ENCODE measurements around the gene FBXW7. TPM values are rescaled to one million over a fixed set of nuclear protein-coding genes. Genes with fewer than 3 reads are reported as not detected.

FBXW7 gene
- total RNA-seq, 4 donors from 2014 or later = 76.4 to 199 (median 103) TPM

DNA sequence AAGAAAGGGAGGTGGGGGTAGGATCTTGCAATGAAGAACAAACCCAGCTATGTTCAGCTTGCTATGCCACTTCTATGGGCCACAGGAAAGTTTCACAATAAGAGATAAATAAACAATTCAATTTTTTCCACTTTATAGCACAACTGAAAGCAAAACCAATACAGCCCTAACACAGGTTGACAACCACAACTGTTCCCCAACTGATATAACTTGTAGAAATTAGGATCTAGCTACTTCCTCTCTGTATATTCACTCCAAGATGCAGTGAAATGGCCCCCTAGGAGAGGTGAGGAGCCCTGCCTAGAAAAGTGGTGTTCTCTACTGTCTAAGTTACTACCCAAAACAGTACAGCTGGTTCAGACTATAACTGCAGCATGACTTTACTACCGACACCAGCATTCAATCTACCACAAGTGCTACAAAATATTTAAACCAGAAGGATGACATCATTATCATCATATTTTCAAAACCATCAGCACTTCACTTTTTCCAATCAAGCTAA is 77.0 kb downstream of the FBXW7 start:
- no peak for TF ChIP-seq POLR2A (IDR thresholded peaks at IDR 0.05)
- TF ChIP-seq, protein P1, sequence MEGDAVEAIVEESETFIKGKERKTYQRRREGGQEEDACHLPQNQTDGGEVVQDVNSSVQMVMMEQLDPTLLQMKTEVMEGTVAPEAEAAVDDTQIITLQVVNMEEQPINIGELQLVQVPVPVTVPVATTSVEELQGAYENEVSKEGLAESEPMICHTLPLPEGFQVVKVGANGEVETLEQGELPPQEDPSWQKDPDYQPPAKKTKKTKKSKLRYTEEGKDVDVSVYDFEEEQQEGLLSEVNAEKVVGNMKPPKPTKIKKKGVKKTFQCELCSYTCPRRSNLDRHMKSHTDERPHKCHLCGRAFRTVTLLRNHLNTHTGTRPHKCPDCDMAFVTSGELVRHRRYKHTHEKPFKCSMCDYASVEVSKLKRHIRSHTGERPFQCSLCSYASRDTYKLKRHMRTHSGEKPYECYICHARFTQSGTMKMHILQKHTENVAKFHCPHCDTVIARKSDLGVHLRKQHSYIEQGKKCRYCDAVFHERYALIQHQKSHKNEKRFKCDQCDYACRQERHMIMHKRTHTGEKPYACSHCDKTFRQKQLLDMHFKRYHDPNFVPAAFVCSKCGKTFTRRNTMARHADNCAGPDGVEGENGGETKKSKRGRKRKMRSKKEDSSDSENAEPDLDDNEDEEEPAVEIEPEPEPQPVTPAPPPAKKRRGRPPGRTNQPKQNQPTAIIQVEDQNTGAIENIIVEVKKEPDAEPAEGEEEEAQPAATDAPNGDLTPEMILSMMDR (IDR thresholded peaks at IDR 0.05) = no peak
- no peak for DNase-seq (ENCODE audit: low spot score in 2 of 2)
- WGBS, 2 donors = 51 to 78% methylated on average over 1 of the region's 1 CpG
- intact Hi-C loops (cut with DNase I; ENCODE audit: low total_unique reads) = no loop called here
- H3K4me3 ChIP-seq (ENCODE audit: low read depth, poor library complexity, severe bottlenecking) = no peak overlapping the region

DNA sequence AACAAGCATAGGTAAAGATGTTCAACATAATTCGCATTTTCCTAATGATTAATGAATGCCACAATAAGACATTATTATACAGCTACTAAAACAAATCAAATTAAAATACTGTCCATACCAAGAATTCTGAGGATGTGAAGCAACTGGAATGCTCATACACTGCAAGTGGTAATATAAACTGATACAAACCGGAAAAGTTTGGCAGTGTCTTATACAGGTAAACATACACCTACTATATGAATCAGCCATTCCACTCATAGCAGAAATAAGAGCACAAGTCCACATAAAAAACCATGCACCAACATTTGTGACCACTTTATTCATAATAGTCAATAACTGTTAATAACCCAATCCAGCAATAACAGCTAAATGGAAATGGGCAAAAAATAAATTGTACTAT is 79.3 kb downstream of the FBXW7 start:
- no peak for TF ChIP-seq POLR2A (IDR thresholded peaks at IDR 0.05)
- TF ChIP-seq, protein P1 (IDR thresholded peaks at IDR 0.05) = no peak
- 95 to 96% methylated on average over 2 of the region's 2 CpGs for WGBS, 2 donors
- H3K4me3 ChIP-seq (ENCODE audit: low read depth, poor library complexity, severe bottlenecking) = no peak overlapping the region
- no peak for DNase-seq (ENCODE audit: low spot score in 2 of 2)
- intact Hi-C loops (cut with DNase I; ENCODE audit: low total_unique reads) = no loop called here

DNA sequence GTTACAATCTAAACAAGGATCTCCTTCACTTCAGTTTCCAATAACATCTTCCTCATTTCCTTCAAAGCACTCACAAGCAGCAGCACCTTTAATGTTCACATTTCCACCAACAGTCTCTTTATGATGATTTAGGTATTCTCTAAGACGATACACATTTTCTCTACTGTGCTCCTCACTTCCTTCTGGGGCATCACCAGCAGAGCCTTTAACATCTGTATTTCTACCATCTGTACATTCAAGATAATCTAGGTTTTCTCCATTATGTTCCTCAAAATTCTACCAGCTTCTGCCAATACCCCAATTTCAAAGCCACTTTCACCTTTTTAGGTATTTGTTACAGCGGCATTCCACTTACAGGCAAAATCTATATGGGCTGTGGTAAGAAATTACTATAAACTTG is 80.6 kb downstream of the FBXW7 start:
- TF ChIP-seq, protein P1 (IDR thresholded peaks at IDR 0.05) = no peak
- no peak for TF ChIP-seq POLR2A (IDR thresholded peaks at IDR 0.05)
- intact Hi-C loops (cut with DNase I; ENCODE audit: low total_unique reads) = no loop called here
- 85 to 90% methylated on average over 2 of the region's 2 CpGs for WGBS, 2 donors
- H3K4me3 ChIP-seq (ENCODE audit: low read depth, poor library complexity, severe bottlenecking) = no peak overlapping the region
- no peak for DNase-seq (ENCODE audit: low spot score in 2 of 2)

DNA sequence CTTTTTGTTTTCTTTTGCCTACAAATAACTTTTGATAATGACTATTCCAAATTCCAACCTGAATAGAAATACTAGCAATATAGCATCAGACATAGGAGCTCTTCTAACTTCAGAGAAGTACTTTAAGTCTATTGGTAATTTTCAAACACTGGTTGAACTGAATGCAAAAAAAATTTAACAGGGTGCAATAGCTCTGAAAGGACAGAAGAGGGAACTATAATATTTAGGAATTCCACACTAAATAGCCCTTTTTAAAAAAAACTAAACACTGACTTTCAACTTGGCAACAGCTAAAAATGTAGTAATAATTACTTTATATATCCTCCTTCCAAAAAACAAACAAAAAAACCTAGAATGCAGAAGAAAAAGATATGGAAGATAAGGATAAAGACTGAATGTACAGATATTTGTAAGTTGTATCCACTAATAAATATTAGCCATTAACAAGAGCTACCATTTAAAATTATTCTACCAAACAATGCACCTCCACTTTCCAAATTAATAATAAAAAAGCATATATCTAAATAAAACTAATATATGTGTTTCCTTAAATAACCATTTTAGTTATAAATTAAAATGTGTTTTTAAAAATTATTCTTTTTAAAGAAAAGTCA is 81.4 kb downstream of the FBXW7 start:
- intact Hi-C loops (cut with DNase I; ENCODE audit: low total_unique reads) = no loop called here
- DNase-seq (ENCODE audit: low spot score in 2 of 2) = no peak
- TF ChIP-seq POLR2A (IDR thresholded peaks at IDR 0.05) = no peak
- TF ChIP-seq, protein P1 (IDR thresholded peaks at IDR 0.05) = no peak
- no peak overlapping the region for H3K4me3 ChIP-seq (ENCODE audit: low read depth, poor library complexity, severe bottlenecking)

DNA sequence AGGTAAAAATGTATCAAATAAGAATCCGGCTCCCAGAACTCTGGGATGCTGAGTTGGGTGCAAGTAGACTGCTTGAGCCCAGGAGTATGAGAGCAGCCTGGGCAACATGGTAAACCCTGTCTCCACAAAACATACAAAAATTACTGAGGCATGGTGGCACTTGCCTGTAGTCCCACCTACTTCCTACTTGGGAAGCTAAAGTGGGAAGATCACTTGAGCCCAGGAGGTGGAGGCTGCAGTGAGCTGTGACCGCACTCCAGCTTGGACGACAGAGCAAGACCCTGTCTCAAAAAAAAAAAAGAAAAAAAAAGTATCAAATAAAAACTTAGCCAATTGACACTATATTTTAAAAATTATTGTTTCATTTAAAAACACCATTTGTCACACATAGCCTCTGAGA is 84.4 kb downstream of the FBXW7 start:
- 93 to 95% methylated on average over 3 of the region's 3 CpGs for WGBS, 2 donors
- TF ChIP-seq, protein P1 (IDR thresholded peaks at IDR 0.05) = no peak
- TF ChIP-seq POLR2A (IDR thresholded peaks at IDR 0.05) = no peak
- intact Hi-C loops (cut with DNase I; ENCODE audit: low total_unique reads) = no loop called here
- DNase-seq (ENCODE audit: low spot score in 2 of 2) = no peak
- H3K4me3 ChIP-seq (ENCODE audit: low read depth, poor library complexity, severe bottlenecking) = no peak overlapping the region

DNA sequence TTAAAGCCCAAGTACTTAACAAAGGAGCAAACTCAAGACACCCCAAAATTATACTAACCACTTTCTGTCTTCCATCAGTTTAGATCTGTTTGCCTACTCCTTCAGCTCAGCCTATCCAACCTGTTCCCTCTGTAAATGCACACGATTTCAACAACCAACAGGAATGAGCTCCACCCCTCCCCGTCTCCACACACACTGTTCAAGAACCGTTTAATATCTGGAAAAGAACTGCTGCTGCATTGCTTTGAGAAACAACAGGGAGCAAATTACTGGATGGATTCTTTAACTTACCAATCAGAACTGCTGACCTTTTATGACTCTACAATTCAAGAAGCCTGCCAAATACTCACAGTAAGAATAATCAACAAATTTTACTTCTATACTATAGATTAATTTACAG is 87.0 kb downstream of the FBXW7 start:
- WGBS, 2 donors = 66 to 80% methylated on average over 3 of the region's 3 CpGs
- DNase-seq (ENCODE audit: low spot score in 2 of 2) = no peak
- no peak overlapping the region for H3K4me3 ChIP-seq (ENCODE audit: low read depth, poor library complexity, severe bottlenecking)
- TF ChIP-seq POLR2A (IDR thresholded peaks at IDR 0.05) = no peak
- TF ChIP-seq, protein P1 (IDR thresholded peaks at IDR 0.05) = no peak
- intact Hi-C loops (cut with DNase I; ENCODE audit: low total_unique reads) = no loop called here

Data from lower leg skin (tissue), 4 donors.